ENCODE measurements around the gene NCOR1.

NCOR1 gene

GRCh38 chr17:16026895-16027294 is 188.4 kb downstream of the NCOR1 start:
- Mint-ChIP-seq H3K4me3 (peak overlapping the region; percentile 73), H3K27me3 (no peaks in the 10 kb centered on the region), H3K27ac (peak overlapping the region; percentile 96), H3K4me1 (peaks cover 49% of the 10 kb centered on the region), H3K9me3 (no peaks in the 10 kb centered on the region), H3K36me3 (ENCODE audit: low read depth) (peaks cover 78% of the 10 kb centered on the region)
- DNase-seq (no peak), ATAC-seq (no peak)

GRCh38 chr17:16025202-16025601 is 190.1 kb downstream of the NCOR1 start:
- H3K27ac Mint-ChIP-seq: peak overlapping the region; percentile 15
- H3K27me3 Mint-ChIP-seq: no peaks in the 10 kb centered on the region
- peaks cover 74% of the 10 kb centered on the region for H3K36me3 Mint-ChIP-seq (ENCODE audit: low read depth)

DNA sequence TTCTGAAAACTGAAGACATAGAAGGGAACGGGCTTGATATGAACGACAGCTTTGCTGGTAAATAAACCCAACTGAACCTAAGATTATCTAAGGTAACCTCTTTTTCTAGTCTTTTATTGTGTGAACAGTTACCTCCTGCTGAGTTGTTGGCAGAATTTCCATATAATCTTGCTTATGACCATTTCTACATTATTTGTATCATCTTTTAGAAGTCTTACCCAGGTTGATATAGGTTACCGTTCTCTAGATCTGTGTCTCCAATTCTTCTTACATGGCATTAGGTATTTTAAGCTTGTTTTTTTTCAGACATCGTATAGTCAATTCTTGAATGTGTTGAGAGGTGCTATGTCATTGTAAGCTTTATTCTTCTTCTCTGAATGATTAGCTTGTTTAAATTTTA is 191.5 kb downstream of the NCOR1 start:
- no peak for DNase-seq
- Mint-ChIP-seq H3K9me3 (no peaks in the 10 kb centered on the region), H3K36me3 (ENCODE audit: low read depth) (peaks cover 67% of the 10 kb centered on the region), H3K27ac (no peak overlapping the region), H3K27me3 (no peaks in the 10 kb centered on the region), H3K4me3 (no peak overlapping the region), H3K4me1 (peaks cover 38% of the 10 kb centered on the region)
- no peak for ATAC-seq

More at GRCh38 chr17:16025202-16025601, 190.1 kb downstream of the NCOR1 start:
- no peak overlapping the region for H3K4me3 Mint-ChIP-seq
- ATAC-seq: no peak
- H3K9me3 Mint-ChIP-seq: no peaks in the 10 kb centered on the region
- DNase-seq: no peak
- peaks cover 46% of the 10 kb centered on the region for H3K4me1 Mint-ChIP-seq

DNA sequence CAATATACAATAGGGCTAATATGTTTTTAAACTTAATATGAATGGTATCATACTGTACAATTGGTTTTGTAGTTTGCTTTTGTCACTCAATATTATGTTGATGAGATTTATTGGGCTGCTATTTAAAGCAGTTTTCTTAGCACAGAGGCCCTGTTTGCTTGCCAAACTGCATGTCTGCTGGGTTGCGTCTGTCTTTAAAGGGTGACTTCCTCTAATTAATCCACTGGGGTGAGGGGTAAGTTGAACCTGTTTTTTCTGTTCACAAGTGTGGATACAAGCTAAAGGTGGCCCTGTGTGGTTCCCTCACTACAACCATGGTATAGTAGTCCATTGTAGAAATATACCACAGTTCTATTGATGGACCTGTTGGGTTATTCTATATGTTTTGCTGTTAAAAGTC is 196.0 kb downstream of the NCOR1 start:
- no peak for DNase-seq

DNA sequence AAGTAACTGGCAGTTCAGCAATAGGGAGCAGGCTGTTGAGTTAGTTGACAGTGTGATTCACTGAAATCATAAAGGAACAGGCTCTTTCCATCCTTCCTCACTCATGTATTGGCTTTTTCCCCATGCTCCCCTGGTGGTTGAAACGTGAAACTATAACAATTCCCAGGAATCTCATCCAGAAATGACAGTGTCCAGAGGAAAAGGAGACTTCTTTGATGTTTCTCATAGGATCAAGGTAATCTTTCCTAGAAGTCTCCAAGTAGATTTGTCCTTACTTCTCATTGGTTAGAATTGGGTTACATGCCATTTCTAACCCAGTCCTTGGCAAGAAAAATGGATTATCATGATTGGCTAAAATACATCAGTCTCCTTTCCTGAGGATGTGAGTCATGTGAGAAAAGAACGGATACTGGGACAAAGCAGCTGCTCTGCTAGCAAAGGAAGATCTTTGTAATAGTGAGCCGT is 201.4 kb downstream of the NCOR1 start:
- peaks cover 3% of the 10 kb centered on the region for H3K4me1 Mint-ChIP-seq
- no peak overlapping the region for H3K4me3 Mint-ChIP-seq
- no peak overlapping the region for H3K27ac Mint-ChIP-seq
- H3K27me3 Mint-ChIP-seq: no peaks in the 10 kb centered on the region
- no peak for DNase-seq
- no peak for ATAC-seq
- H3K9me3 Mint-ChIP-seq: no peaks in the 10 kb centered on the region
- peaks cover 54% of the 10 kb centered on the region for H3K36me3 Mint-ChIP-seq (ENCODE audit: low read depth)

More for the DNA sequence above, 196.0 kb downstream of the NCOR1 start:
- H3K36me3 Mint-ChIP-seq (ENCODE audit: low read depth): peaks cover 53% of the 10 kb centered on the region
- no peaks in the 10 kb centered on the region for H3K27me3 Mint-ChIP-seq
- no peak for ATAC-seq
- no peak overlapping the region for H3K4me3 Mint-ChIP-seq
- H3K27ac Mint-ChIP-seq: no peak overlapping the region
- H3K9me3 Mint-ChIP-seq: no peaks in the 10 kb centered on the region
- peaks cover 6% of the 10 kb centered on the region for H3K4me1 Mint-ChIP-seq

- Mint-ChIP-seq H3K36me3 (ENCODE audit: low read depth) (peaks cover 69% of the 10 kb centered on the region), H3K27me3 (no peaks in the 10 kb centered on the region), H3K4me1 (peaks cover 23% of the 10 kb centered on the region), H3K27ac (no peak overlapping the region), H3K4me3 (no peak overlapping the region), H3K9me3 (no peaks in the 10 kb centered on the region)
- ATAC-seq (peak; percentile 40), DNase-seq (no peak)
Measured at GRCh38 chr17:16007439-16007838, 207.9 kb downstream of the NCOR1 start.

DNA sequence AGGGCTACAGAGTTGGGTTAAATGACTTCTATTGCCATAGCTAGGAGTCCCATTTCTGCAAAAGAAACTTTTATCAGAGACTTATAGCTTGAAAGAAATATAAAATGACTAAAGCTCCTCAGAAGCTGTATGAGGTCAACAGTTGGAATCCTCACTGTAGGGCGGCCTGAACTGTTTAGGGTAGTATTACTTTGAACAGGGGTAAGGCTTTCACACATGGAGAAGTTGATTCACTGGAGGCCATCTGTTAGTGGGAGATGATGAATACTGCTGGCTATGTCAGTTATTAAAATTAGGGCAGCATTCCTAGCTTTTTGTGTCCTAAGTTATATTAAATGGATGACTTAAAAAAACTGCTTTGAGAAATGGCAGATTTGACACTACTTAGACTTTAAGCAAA is 209.7 kb downstream of the NCOR1 start:
- H3K9me3 Mint-ChIP-seq: no peaks in the 10 kb centered on the region
- H3K36me3 Mint-ChIP-seq (ENCODE audit: low read depth): peaks cover 75% of the 10 kb centered on the region
- no peak for DNase-seq
- no peak overlapping the region for H3K4me3 Mint-ChIP-seq
- H3K27ac Mint-ChIP-seq: peak overlapping the region; percentile 17
- H3K4me1 Mint-ChIP-seq: peaks cover 39% of the 10 kb centered on the region
- no peaks in the 10 kb centered on the region for H3K27me3 Mint-ChIP-seq
- ATAC-seq: no peak

DNA sequence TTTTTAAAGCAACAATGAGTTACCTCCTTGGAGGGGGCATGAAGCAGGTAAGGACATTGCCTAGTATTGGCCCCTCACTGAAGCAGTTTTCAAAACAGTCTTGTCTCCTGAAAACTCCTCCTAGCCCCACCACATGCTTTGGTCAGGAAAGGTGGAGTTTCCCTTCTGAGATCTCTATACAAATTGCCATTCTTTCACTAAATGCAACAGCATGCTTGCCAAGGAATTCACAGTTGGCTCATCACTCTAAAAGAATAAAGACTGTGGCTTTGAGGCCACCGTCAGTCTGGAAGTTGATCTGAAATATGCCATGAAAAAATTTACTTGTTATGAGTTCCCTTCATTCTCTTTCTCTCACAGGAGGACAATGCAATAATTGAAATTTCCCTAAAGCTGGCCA is 211.5 kb downstream of the NCOR1 start:
- no peak overlapping the region for H3K4me3 Mint-ChIP-seq
- H3K36me3 Mint-ChIP-seq (ENCODE audit: low read depth): peaks cover 72% of the 10 kb centered on the region
- H3K27me3 Mint-ChIP-seq: peaks cover 2% of the 10 kb centered on the region
- H3K27ac Mint-ChIP-seq: no peak overlapping the region
- ATAC-seq (no peak), DNase-seq (no peak)
- no peaks in the 10 kb centered on the region for H3K9me3 Mint-ChIP-seq
- H3K4me1 Mint-ChIP-seq: peaks cover 44% of the 10 kb centered on the region

DNA sequence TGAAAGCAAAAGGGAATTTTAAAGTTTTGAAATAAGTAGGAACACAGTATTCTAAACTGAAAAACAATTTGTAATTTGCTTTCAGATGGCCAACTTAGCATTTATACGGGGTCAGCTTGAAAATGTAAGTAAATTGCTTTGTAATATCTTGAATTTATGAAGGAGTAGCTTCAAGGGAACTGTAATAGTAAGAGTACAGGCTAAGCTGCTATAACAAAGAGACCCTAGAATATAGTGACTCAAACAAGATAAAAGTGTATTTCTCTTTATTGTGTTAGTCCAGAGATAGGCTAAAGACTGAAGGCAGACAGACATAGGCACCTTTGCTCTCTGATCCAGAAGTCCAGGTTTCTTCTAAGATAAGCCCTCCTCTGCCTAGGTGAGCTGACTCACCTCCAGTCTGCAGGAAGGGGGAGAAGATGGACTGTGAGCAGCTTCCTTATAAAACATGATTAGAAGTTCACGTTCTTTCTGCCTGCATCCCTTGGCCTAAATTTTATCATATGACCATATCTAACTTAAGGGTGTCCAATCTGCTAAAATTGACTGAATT is 212.6 kb downstream of the NCOR1 start:
- no peak overlapping the region for H3K27ac Mint-ChIP-seq
- no peaks in the 10 kb centered on the region for H3K9me3 Mint-ChIP-seq
- H3K36me3 Mint-ChIP-seq (ENCODE audit: low read depth): peaks cover 62% of the 10 kb centered on the region
- DNase-seq (no peak), ATAC-seq (no peak)
- H3K27me3 Mint-ChIP-seq: peaks cover 2% of the 10 kb centered on the region
- H3K4me1 Mint-ChIP-seq: peaks cover 37% of the 10 kb centered on the region
- H3K4me3 Mint-ChIP-seq: no peak overlapping the region

GRCh38 chr17:16001226-16001897 is 214.0 kb downstream of the NCOR1 start:
- peaks cover 2% of the 10 kb centered on the region for H3K27me3 Mint-ChIP-seq
- DNase-seq: no peak
- peak overlapping the region; percentile 94 for H3K27ac Mint-ChIP-seq
- ATAC-seq: no peak
- H3K4me3 Mint-ChIP-seq: peak overlapping the region; percentile 99
- no peaks in the 10 kb centered on the region for H3K9me3 Mint-ChIP-seq
- H3K36me3 Mint-ChIP-seq (ENCODE audit: low read depth): peaks cover 52% of the 10 kb centered on the region
- H3K4me1 Mint-ChIP-seq: peaks cover 32% of the 10 kb centered on the region

DNA sequence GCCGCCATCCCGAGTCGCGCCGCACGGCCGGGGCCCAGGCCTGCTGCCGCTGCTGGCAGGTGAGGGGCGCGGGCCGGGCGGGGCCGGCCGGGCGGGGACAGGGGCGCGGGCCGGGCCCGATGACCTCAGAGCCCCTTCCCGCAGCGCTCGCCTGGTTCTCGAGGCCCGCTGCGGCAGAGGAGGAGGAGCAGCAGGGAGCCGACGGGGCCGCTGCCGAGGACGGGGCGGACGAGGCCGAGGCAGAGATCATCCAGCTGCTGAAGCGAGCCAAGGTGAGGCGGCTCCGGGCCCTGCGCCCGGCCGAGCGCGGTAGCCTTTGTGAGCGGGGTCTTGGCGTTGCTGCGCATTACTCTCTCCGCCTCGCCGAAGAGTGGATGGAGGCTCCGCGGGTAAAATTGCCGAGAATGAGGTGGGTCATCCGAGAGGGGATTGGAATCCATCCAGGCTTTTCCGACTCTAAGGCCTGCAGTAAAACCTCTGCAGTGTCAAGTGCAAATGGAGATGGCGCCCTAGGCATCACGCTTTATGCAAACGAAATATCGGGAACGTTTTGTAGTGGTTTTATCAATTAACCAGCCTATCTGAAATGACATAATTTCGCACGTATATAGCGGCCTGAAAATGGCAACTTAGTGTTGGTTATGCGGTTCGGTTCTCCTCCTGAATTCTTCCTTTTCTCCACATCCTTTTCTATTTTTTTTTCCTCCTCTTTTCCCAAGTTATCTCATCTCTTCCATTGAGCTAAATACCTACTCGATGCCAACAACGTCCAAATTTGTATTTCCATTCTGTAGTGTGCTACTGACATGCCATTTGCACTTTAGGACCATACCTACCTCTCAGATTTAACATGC is 215.1 kb downstream of the NCOR1 start:
- H3K9me3 Mint-ChIP-seq: no peaks in the 10 kb centered on the region
- peaks cover 2% of the 10 kb centered on the region for H3K27me3 Mint-ChIP-seq
- H3K27ac Mint-ChIP-seq: peak overlapping the region; percentile 94
- H3K36me3 Mint-ChIP-seq (ENCODE audit: low read depth): peaks cover 43% of the 10 kb centered on the region
- peaks cover 32% of the 10 kb centered on the region for H3K4me1 Mint-ChIP-seq
- H3K4me3 Mint-ChIP-seq: peak overlapping the region; percentile 99
- DNase-seq: no peak
- ATAC-seq: no peak

- DNase-seq (peak; percentile 97), ATAC-seq (peak; percentile 98)
- peak within 1 kb of the TSS; percentile 94 for H3K27ac Mint-ChIP-seq
- no peaks in the 10 kb centered on the region for H3K9me3 Mint-ChIP-seq
- H3K27me3 Mint-ChIP-seq: peaks cover 2% of the 10 kb centered on the region
- peaks cover 34% of the 10 kb centered on the region for H3K4me1 Mint-ChIP-seq
- peak within 1 kb of the TSS; percentile 99 for H3K4me3 Mint-ChIP-seq
- peaks cover 38% of the 10 kb centered on the region for H3K36me3 Mint-ChIP-seq (ENCODE audit: low read depth)
Measured at GRCh38 chr17:15999141-15999973, 216.0 kb downstream of the NCOR1 start, which contains the start of the genes TTC19 and ZSWIM7. Gene TTC19, plus strand, starts transcription at chr17:15999824. Its CDS starts 25 bp downstream, at chr17:15999849. Gene ZSWIM7, minus strand, starts transcription at chr17:15999704. Its CDS starts 110 bp downstream, at chr17:15999594.

DNA sequence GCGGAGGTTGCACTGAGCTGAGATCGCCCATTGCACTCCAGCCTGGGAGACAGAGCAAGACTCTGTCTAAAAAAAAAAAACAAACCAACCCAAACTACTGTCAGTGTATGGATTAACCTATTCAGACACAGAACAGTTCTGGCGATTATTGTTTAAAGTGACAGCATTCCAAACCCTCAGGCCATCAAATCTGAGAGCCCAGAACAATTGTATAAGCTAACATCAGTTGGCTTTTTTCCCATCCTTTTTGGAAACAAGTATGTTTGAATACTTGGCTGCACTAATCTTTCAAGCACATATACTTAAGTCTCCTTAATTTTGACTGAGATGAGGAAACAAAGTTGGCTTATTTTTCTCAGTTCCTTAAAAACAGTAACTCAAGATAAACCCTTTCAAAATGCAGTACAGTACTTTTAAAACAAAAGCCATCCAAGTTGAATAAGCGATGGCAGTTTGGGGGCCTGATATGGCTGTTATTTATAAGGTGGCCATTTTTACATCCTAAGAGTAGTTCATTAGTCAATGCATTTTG is 217.2 kb downstream of the NCOR1 start:
- H3K27me3 Mint-ChIP-seq: peaks cover 2% of the 10 kb centered on the region
- DNase-seq: no peak
- H3K4me3 Mint-ChIP-seq: peak overlapping the region; percentile 99
- H3K27ac Mint-ChIP-seq: peak overlapping the region; percentile 89
- H3K36me3 Mint-ChIP-seq (ENCODE audit: low read depth): peaks cover 29% of the 10 kb centered on the region
- ATAC-seq: no peak
- no peaks in the 10 kb centered on the region for H3K9me3 Mint-ChIP-seq
- peaks cover 31% of the 10 kb centered on the region for H3K4me1 Mint-ChIP-seq

DNA sequence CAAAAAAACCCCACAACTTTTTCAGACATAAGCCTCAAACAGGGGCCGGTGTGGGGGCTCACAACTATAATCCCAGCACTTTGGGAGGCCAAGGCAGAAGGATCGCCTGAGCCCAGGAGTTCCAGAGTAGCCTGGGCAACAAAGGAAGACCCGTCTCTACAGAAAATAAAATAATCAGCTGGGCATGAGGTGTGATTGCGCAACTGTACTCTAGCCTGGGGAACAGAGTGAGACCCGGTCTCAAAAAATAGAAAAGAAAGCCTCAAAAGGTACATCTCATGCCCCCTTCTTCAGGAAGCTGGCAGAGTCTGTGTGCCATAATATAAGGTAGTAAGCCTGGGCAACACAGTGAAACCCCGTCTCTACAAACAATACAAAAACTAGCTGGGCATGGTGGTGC is 219.0 kb downstream of the NCOR1 start:
- H3K27ac Mint-ChIP-seq: no peak overlapping the region
- peaks cover 13% of the 10 kb centered on the region for H3K36me3 Mint-ChIP-seq (ENCODE audit: low read depth)
- H3K4me3 Mint-ChIP-seq: no peak overlapping the region
- peaks cover 2% of the 10 kb centered on the region for H3K27me3 Mint-ChIP-seq
- H3K9me3 Mint-ChIP-seq: no peaks in the 10 kb centered on the region
- peaks cover 16% of the 10 kb centered on the region for H3K4me1 Mint-ChIP-seq
- ATAC-seq (no peak), DNase-seq (no peak)
